Subcutaneous adipose tissue (tissue), 4 donors: ENCODE results near the gene SNORC. TPM values are rescaled to one million over a fixed set of nuclear protein-coding genes. Genes with fewer than 3 reads are reported as not detected.

Experiments
- total RNA-seq, 4 donors: library from RNA; depleted of rRNA; stranded (reverse); fragments of >200 nt; gene quantifications; one replicate each; pipeline ENCODE4 v1.1.0, GENCODE V29; 2016
- TF ChIP-seq, protein P1 (sequence below): fragments of 450-650 bp; IDR thresholded peaks from one replicate; pipeline ENCODE4 v1.5.1; 2016; ENCODE audit warnings: low read depth, mild to moderate bottlenecking, control low read depth, antibody characterized with exemption, moderate library complexity

SNORC gene
- total RNA-seq, 4 donors from 2014 or later = 0.17 to 0.57 (median 0.49) TPM; not detected in 1

DNA sequence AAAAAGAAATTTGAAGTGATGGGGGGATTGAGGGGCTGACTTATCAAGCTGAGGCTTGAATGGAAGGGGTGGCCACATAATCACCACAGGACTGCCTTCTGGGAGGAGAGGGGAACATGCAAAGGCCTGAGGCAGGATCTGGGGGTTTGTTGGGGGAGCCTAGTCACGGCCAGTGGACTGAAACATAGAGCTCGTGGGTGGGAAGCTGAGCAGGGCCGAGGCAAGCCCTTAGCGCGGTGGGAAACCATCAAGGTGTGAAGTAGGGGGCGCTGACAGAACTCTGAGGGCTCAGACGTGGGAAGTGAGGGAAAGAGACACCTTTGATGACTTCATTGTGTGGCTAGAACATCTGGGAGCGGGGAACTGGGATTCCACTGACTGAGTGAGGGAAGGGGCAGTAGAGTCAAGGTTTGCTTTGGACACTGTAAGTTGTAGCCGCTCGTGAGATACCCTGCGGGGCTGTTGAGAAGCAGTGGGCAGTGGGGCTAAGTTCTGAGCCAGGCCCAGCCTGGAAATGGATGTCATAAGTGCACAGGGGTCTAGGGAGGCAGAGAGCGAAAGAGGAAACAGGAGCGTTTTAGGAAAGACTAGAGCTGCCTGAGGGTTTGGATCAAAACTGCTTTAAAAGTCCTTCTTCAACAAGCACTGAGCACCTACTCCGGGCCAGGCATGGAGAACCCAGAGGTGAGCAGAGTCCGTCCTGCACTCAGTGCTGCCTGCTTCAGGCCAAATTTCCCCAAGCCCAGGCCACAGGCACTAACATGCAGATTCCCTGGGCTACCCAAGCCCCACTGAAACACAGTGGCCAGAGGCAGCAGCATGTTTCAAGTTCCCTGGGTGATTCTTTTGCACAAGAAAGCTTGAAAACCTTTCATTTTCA is 686 bp upstream of the SNORC start:
- TF ChIP-seq, protein P1, sequence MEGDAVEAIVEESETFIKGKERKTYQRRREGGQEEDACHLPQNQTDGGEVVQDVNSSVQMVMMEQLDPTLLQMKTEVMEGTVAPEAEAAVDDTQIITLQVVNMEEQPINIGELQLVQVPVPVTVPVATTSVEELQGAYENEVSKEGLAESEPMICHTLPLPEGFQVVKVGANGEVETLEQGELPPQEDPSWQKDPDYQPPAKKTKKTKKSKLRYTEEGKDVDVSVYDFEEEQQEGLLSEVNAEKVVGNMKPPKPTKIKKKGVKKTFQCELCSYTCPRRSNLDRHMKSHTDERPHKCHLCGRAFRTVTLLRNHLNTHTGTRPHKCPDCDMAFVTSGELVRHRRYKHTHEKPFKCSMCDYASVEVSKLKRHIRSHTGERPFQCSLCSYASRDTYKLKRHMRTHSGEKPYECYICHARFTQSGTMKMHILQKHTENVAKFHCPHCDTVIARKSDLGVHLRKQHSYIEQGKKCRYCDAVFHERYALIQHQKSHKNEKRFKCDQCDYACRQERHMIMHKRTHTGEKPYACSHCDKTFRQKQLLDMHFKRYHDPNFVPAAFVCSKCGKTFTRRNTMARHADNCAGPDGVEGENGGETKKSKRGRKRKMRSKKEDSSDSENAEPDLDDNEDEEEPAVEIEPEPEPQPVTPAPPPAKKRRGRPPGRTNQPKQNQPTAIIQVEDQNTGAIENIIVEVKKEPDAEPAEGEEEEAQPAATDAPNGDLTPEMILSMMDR = no peak

DNA sequence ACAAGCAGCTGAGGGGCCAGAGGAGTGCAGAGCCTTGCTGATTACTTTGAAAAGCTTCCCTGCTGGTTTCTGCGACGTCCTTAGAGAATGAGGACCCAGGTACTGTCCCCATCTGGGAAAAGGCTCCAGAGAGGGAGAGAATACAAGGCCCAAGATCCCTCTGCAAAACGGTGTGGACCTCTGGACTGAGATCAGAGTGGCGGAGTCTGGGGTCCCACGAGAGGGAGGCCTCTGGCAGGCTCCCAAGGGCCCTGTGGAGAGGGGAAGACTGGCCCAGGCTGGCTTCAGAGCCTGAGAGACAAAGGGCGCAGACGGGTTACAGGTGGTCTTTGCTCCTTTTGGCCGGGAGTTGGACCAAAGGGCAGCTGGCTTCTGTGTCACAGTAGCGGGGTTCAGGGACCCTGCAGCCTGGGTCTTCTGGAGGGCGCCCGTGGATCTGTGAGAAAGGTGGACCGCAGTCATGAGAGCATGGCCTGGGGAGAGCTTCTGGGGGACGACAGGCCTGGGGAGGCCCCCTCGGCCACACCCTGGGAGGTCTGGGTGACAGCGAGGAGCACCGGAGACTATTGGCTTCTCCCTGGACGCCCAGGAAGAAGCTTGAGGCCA is 805 bp downstream of the SNORC start:
- TF ChIP-seq, protein P1 = no peak

DNA sequence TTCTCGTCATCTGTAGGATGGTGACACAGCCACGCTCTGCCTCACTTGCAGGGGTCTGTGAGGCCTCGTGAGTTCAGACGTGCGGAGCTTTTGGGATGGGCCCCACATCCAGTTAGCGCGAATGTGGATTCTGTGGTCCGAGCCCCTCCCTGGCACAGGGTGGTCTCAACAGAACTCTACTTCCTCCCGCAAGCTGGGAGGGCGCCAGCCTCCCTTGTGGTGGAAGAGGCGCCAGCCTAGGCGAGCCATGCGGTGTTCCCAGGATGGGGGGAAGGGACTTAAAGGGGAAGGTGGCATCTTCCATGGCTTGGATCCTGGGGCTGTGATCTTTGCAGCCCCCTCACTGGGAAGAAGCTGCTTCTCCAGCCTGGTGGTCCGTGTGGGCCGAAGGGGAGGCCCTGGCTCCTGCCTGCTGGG is 1.4 kb downstream of the SNORC start:
- TF ChIP-seq, protein P1 = no peak

DNA sequence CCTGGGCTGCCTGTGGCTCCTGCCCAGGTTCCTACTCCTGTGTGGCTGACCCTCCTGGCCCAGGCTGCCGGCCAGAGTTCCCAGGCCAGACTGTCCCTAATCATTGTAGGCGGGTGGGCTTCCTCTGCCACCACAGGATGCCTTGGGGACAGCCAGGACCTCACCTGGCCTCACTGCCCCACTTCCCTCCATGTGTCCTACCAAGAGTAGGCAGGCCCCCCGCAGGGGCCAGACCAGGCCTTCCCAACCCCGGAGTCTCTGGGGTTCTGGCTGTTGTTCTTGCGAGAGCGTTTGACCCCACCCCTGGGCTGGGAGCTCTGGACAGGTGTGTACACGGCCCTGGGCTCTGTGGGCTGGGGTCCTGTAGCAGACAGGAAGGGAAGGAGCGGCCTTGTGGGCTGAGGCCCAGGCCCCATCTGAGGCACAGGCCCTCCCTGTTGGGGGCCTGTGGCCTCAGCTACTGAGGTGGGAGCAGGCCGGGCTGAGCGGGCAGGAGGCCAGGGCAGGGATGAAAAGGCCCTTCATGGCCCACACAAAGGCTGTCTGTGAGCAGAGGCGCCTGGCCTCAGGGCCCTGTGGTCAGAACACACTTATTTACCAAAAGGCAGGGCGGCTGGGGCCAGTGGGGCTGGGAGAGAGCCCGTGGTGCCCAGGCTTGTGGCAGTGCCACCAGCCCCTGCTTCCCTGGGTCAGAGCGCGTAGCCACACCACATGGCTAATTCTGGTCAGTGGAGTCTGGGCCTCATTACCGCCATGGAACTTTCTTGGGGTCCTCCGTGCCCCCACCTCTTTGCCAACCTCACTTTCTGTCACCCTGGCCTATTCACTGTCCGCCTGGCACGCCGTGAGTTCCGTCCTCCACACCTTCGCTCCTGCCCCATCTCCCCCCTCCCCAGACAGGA is 2.0 kb downstream of the SNORC start:
- TF ChIP-seq, protein P1 = no peak

DNA sequence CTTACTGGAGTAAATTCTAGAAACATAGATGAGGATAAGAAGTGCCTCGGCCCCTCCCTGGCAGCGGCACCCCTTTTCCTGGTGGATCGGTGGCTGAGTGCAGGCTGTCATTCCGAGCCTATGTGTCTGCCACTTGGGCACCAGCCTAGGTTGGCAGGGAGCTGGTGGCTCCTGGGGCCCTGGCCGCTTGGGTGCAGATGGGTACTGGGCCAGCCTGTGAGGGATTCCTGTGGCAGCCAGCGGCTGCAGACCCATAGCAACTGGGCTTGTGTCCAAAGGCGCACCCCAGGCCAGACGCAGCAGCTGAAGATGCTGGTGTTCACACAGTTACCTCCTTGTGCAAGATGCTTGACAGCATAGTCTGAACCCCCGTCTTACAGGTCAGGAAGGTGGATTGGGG is 2.8 kb downstream of the SNORC start:
- TF ChIP-seq, protein P1 = no peak

DNA sequence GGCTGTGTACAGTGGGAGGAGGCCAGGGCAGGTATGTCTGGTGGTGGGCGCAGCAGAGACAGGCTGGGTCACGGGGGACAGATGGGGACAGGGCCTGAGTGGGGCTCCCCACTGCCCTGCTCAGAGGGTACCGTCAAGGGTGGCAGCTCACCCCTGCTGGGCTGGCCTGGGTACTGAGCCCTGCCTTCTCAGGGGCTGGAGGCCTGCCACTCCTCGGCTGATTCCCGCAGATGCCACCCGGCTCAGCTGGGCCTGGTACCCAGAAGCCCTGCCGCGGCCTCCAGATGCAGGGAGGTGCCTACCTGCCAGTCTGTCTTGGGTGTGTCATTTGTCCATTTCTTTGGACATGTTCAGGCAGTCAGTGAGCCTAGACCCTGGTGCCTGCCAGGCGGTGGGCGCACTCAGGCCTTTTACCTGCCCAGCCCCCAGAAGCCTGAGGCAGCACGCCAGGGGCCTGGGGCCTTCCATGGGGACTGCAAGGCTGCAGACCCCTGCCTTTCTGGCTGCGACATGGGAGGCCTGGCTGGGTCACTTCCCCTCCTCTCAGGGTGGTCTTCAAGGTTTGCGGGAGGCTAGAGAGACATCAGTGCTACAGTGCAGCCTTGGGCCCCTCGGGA is 3.3 kb downstream of the SNORC start:
- TF ChIP-seq, protein P1 = no peak
